C4-2B (cell line): Measurements from ENCODE around the gene ELP5.

Experiments
- H3K27ac ChIP-seq: fragments of 450-650 bp; 2 replicates; pipeline ENCODE4 v1.5.1; 2017
- ZFX ChIP-seq: fragments of 450-650 bp; IDR thresholded peaks from 2 replicates; pipeline ENCODE4 v1.6.1; 2017
- TF ChIP-seq, protein P1 (sequence below): fragments of 450-650 bp; conservative IDR thresholded peaks from 2 replicates; pipeline ENCODE4 v1.5.1; 2017; ENCODE audit warnings: mild to moderate bottlenecking

The ELP5 gene

GRCh38 chr17:7254511-7254910, 2.5 kb downstream of the ELP5 start:
- TF ChIP-seq, protein P1, sequence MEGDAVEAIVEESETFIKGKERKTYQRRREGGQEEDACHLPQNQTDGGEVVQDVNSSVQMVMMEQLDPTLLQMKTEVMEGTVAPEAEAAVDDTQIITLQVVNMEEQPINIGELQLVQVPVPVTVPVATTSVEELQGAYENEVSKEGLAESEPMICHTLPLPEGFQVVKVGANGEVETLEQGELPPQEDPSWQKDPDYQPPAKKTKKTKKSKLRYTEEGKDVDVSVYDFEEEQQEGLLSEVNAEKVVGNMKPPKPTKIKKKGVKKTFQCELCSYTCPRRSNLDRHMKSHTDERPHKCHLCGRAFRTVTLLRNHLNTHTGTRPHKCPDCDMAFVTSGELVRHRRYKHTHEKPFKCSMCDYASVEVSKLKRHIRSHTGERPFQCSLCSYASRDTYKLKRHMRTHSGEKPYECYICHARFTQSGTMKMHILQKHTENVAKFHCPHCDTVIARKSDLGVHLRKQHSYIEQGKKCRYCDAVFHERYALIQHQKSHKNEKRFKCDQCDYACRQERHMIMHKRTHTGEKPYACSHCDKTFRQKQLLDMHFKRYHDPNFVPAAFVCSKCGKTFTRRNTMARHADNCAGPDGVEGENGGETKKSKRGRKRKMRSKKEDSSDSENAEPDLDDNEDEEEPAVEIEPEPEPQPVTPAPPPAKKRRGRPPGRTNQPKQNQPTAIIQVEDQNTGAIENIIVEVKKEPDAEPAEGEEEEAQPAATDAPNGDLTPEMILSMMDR = no peak
- TF ChIP-seq ZFX = no peak
- peak overlapping the region; percentile 87 for H3K27ac ChIP-seq

DNA sequence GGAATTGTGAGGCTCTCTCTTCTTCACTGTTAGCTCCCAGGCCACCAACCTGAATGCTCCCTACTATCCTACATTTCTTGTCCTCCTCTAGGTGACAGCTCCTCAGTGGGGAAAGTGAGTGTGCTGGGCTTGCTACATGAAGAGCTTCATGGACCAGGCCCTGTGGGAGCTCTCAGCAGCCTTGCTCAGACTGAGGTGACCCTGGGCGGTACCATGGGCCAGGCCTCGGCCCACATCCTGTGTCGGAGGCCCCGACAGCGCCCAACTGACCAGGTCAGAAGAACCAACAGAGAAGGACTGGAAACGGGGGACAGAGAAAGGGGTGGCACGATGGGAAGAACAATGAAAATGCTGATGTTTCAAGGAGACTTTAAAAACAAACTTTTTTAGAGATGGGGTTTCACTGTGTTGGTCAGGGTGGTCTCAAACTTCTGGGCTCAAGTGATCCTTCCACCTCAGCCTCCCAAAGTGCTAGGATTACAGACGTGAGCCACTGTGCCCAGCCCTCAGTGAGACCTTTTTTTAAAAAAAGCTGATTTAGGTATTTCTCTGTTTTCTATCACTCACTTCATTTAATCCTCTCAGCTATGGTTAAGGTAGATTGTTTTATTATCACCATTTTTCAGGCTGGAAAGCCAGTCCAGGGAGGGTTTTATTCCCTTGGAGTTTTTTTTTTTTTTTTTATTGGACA, 4.9 kb downstream of the ELP5 start:
- no peak overlapping the region for H3K27ac ChIP-seq
- TF ChIP-seq, protein P1 = no peak
- no peak for TF ChIP-seq ZFX

- no peak for TF ChIP-seq ZFX
- TF ChIP-seq, protein P1 = no peak
- H3K27ac ChIP-seq = no peak overlapping the region
Measured at GRCh38 chr17:7258731-7259554, 6.9 kb downstream of the ELP5 start.

- no peak overlapping the region for H3K27ac ChIP-seq
Measured at GRCh38 chr17:7259555-7259889, 7.5 kb downstream of the ELP5 start.

GRCh38 chr17:7260151-7260550, 8.1 kb downstream of the ELP5 start:
- TF ChIP-seq, protein P1 = no peak
- H3K27ac ChIP-seq = peak overlapping the region; percentile 99

More at GRCh38 chr17:7259555-7259889, 7.5 kb downstream of the ELP5 start:
- TF ChIP-seq ZFX = no peak

DNA sequence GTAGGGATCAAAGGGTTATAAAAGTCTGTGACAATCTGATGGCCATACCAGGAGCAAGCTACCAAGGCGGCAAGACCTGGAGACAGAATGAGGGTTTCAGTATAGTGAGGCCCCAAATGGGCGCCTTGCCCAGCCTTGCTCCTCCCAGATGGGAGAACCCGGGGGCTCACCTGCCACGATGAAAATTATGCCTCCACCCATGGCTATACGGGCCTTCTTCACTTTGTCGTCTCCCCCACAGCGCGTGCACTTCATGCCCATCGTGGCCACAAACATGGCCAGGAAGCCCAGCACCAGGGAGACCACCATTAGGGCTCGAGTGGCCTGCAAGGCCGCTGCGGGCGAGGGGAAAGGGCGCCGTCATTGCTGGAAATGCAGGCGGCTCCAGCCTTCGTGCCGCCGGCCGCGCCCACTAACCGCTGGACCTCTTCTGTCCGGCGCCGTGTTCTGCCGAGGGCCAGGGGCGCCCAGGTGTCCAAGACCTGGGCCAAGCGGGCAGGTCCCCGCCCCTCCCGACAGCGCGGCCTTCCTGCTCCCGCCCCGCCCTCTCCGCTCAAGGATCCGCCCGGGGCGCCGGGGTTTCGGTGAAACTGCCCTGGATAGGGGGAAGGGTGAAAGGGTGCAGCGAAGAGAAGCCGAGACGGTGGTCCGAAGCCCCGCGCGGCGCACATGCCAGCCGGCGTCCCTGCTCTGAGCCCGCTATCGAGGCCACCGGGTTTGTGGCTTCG, 8.8 kb downstream of the ELP5 start:
- TF ChIP-seq ZFX = no peak
- TF ChIP-seq, protein P1 = no peak
- H3K27ac ChIP-seq = peak overlapping the region; percentile 99

DNA sequence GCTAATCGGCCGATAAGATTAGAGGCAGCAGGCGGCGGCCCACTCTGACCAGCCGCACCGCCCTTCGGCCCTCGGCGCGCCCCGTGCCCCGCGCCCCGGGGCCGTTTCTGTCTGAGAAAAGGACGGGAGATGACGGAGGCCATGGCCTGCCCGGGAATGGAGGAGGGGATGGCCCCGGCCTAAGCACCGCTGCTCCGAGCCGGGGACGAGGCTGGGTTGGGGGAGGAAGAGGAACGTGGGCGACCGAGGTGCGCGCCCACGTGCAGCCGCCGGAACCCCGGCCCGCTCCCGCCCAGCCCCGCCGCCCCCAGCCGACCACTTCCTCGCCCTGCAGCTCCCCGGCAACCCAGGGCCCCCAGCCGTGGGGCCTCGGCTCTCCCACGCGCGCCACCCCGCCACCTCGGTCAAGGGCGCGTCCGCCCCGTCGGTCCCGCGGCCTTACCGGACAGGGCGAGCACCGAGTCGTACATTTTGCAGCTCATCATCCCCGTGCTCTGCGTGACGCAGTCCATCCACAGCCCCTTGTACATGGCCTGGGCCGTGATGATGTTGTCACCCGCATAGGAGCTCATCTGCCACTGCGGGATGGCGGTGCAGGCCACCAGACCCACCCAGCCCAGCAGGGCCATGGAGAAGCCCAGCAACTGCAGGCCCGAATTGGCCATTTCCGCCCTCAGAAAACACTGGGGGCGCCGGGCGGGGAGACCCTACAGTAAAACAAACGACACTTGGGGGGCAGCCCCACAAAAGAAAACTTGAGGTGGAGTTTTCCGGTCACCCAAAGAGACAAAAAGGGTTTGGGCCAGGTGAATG, 9.6 kb downstream of the ELP5 start:
- peak overlapping the region; percentile 99 for H3K27ac ChIP-seq
- peak; percentile 84 for TF ChIP-seq ZFX
- TF ChIP-seq, protein P1 = no peak
